ENCODE data around the gene PLLP.

PLLP gene

DNA sequence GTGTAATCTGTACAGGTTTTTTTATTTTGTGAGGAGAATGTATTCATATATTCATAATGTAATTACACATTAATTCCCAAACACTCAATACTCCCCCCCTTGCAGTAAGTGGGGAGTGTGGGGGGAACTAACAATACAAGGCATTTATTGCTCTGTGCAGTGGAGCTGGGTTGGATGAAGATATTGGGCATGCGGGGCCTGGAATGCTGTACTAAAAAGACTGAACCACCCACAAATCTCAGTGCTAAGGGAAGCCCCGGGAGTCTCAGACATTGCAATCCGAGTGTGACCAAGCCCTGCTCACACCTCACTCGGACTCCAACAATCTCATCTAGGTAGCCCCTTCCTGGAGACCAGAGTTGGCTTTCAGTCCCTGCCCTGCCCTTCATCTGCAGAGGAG is 6.0 kb downstream of the PLLP start:
- TF ChIP-seq RAD21 (IDR thresholded peaks at IDR 0.05; ENCODE audit: low read depth) (no peak), NFIC (IDR thresholded peaks at IDR 0.05) (no peak), CEBPB (IDR thresholded peaks at IDR 0.05) (no peak), CREB1 (IDR thresholded peaks at IDR 0.05; ENCODE audit: low read depth) (no peak), EP300 (IDR thresholded peaks at IDR 0.05; ENCODE audit: borderline replicate concordance) (no peak), TEAD4 (IDR thresholded peaks at IDR 0.05) (no peak), TAF1 (IDR thresholded peaks at IDR 0.05; ENCODE audit: low read depth) (no peak)
- TF ChIP-seq, protein P1, sequence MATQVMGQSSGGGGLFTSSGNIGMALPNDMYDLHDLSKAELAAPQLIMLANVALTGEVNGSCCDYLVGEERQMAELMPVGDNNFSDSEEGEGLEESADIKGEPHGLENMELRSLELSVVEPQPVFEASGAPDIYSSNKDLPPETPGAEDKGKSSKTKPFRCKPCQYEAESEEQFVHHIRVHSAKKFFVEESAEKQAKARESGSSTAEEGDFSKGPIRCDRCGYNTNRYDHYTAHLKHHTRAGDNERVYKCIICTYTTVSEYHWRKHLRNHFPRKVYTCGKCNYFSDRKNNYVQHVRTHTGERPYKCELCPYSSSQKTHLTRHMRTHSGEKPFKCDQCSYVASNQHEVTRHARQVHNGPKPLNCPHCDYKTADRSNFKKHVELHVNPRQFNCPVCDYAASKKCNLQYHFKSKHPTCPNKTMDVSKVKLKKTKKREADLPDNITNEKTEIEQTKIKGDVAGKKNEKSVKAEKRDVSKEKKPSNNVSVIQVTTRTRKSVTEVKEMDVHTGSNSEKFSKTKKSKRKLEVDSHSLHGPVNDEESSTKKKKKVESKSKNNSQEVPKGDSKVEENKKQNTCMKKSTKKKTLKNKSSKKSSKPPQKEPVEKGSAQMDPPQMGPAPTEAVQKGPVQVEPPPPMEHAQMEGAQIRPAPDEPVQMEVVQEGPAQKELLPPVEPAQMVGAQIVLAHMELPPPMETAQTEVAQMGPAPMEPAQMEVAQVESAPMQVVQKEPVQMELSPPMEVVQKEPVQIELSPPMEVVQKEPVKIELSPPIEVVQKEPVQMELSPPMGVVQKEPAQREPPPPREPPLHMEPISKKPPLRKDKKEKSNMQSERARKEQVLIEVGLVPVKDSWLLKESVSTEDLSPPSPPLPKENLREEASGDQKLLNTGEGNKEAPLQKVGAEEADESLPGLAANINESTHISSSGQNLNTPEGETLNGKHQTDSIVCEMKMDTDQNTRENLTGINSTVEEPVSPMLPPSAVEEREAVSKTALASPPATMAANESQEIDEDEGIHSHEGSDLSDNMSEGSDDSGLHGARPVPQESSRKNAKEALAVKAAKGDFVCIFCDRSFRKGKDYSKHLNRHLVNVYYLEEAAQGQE (IDR thresholded peaks at IDR 0.05; ENCODE audit: low read depth), result no peak

DNA sequence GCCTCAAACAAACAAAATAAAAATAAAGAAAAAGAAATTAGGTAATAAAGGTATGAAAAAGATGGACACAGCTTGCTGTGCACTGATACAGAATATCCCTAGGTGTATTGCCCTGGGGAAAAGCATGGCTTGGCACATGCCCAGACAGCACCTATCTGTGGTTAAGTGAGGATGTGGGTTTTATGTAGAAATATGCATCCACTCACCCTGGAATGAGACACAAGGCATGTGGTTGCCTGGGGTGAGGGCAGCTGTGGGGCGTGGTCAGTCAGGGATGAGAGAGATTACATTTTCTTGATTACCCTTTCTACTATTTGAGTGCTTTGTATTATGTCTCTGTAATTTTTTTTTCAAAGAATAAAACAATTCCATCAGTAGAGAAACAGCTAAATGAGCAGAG is 6.9 kb downstream of the PLLP start:
- TF ChIP-seq CREB1 (IDR thresholded peaks at IDR 0.05; ENCODE audit: low read depth) (no peak), TCF12 (IDR thresholded peaks at IDR 0.05; ENCODE audit: low read depth) (no peak; the same call in 1 of the 2 replicates), TEAD4 (IDR thresholded peaks at IDR 0.05) (peak; percentile 46; the same call in 1 of the 2 replicates), ZBTB7A (IDR thresholded peaks at IDR 0.05; ENCODE audit: low read depth) (no peak), CEBPB (IDR thresholded peaks at IDR 0.05) (no peak), FOXM1 (IDR thresholded peaks at IDR 0.05; ENCODE audit: borderline replicate concordance, low read depth) (no peak), EP300 (IDR thresholded peaks at IDR 0.05; ENCODE audit: borderline replicate concordance) (no peak), NFIC (IDR thresholded peaks at IDR 0.05) (peak; percentile 56; the same call in 1 of the 2 replicates), YY1 (IDR thresholded peaks at IDR 0.05; ENCODE audit: low read depth) (no peak), TAF1 (IDR thresholded peaks at IDR 0.05; ENCODE audit: low read depth) (no peak), RAD21 (IDR thresholded peaks at IDR 0.05; ENCODE audit: low read depth) (no peak), EGR1 (IDR thresholded peaks at IDR 0.05) (no peak)
- TF ChIP-seq, protein P2, sequence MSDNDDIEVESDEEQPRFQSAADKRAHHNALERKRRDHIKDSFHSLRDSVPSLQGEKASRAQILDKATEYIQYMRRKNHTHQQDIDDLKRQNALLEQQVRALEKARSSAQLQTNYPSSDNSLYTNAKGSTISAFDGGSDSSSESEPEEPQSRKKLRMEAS (IDR thresholded peaks at IDR 0.05), result 0 out of 2 replicates have a peak, but pooled peaks have one; percentile 21
- TF ChIP-seq, protein P1 (IDR thresholded peaks at IDR 0.05; ENCODE audit: low read depth), result no peak
- TF ChIP-seq, protein P3, sequence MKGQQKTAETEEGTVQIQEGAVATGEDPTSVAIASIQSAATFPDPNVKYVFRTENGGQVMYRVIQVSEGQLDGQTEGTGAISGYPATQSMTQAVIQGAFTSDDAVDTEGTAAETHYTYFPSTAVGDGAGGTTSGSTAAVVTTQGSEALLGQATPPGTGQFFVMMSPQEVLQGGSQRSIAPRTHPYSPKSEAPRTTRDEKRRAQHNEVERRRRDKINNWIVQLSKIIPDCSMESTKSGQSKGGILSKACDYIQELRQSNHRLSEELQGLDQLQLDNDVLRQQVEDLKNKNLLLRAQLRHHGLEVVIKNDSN (IDR thresholded peaks at IDR 0.05), result no peak

DNA sequence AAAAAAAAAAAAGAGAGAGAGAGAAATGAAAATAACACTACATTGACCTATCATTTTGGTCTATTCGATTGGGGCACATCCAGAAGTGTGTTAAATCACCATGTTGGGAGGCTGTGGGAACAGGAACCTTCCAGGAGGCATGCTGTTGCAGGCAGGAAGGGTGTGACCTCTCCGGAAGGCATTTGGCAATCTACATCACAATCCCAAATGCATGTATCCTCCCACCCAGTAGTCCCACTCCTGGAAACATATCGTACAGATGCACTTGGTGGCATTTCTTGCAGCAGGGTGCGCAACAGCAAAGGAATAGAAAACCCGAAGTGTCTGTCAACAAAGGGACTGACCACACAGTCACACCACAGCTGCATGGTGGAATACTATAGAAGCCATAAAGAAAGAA is 7.9 kb downstream of the PLLP start:
- no peak for TF ChIP-seq EGR1 (IDR thresholded peaks at IDR 0.05)
- TF ChIP-seq, protein P3 (IDR thresholded peaks at IDR 0.05), result no peak

DNA sequence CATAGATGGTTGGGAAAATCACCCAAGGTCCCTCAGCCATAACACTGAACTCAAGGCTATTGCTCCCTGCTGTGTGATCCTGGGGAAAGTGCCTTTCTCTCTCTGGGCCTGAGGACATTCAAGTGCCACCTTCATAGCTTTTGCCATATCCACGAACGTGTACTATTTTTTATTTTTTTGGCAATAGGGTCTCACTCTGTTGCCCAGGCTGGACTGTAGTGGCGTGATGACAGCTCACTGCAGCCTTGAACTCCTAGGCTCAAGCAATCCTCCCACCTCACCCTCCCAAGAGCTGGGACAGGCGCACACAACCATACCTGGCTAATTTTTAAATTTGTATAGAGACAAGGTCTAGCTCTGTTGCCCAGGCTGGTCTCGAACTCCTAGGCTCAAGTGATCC is 10.6 kb downstream of the PLLP start:
- no peak for TF ChIP-seq TCF12 (IDR thresholded peaks at IDR 0.05; ENCODE audit: low read depth)

DNA sequence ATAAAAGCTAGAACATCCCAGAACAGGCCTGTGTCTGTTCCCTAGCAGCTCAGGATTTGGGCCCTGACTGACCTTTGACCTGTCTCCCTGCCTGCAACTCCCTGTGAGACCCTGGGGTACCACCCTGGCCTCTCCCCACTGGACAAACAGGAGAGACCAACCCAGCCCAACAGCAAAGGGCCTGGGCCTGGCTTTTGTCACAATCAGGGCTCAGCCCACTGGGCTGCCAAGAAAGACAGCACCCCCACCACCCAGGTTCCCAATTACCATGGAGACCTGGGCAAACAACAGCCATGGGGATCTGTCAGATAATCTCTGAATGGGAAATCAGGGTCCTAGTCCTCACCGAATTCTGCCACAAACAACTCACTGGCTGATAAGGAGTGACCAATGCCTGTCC is 11.1 kb downstream of the PLLP start:
- no peak for TF ChIP-seq TEAD4 (IDR thresholded peaks at IDR 0.05)
- TF ChIP-seq EP300 (IDR thresholded peaks at IDR 0.05; ENCODE audit: borderline replicate concordance), result no peak
- TF ChIP-seq, protein P1 (IDR thresholded peaks at IDR 0.05; ENCODE audit: low read depth), result no peak
- TF ChIP-seq FOXM1 (IDR thresholded peaks at IDR 0.05; ENCODE audit: borderline replicate concordance, low read depth), result no peak
- no peak for TF ChIP-seq TAF1 (IDR thresholded peaks at IDR 0.05; ENCODE audit: low read depth)
- no peak for TF ChIP-seq TCF12 (IDR thresholded peaks at IDR 0.05; ENCODE audit: low read depth)
- no peak for TF ChIP-seq NFIC (IDR thresholded peaks at IDR 0.05)
- no peak for TF ChIP-seq EGR1 (IDR thresholded peaks at IDR 0.05)
- TF ChIP-seq CREB1 (IDR thresholded peaks at IDR 0.05; ENCODE audit: low read depth), result no peak
- TF ChIP-seq, protein P3 (IDR thresholded peaks at IDR 0.05), result no peak
- TF ChIP-seq RAD21 (IDR thresholded peaks at IDR 0.05; ENCODE audit: low read depth), result no peak
- no peak for TF ChIP-seq CEBPB (IDR thresholded peaks at IDR 0.05)
- no peak for TF ChIP-seq ZBTB7A (IDR thresholded peaks at IDR 0.05; ENCODE audit: low read depth)
- TF ChIP-seq, protein P2 (IDR thresholded peaks at IDR 0.05), result no peak
- no peak for TF ChIP-seq YY1 (IDR thresholded peaks at IDR 0.05; ENCODE audit: low read depth)

Measured in Ishikawa (cell line).